IPS-15b (cell line): ENCODE results near the gene PTCD1.

Experiments used
- H3K27me3 ChIP-seq: one replicate; pipeline ENCODE4 v1.6.1; 2013; ENCODE audit warnings: low read length; ENCODE audit not compliant: control insufficient read depth, insufficient read depth
- H3K36me3 ChIP-seq: one replicate; pipeline ENCODE4 v1.6.1; 2013; ENCODE audit warnings: low read length; ENCODE audit not compliant: control insufficient read depth, insufficient read depth
- H3K4me1 ChIP-seq: one replicate; pipeline ENCODE4 v1.6.1; 2013; ENCODE audit warnings: mild to moderate bottlenecking, low read length; ENCODE audit not compliant: control insufficient read depth, insufficient read depth
- H3K4me3 ChIP-seq: one replicate; pipeline ENCODE4 v1.5.1; 2013; ENCODE audit warnings: low read depth, low read length
- H3K9ac ChIP-seq: one replicate; pipeline ENCODE4 v1.6.1; 2013; ENCODE audit warnings: low read depth, mild to moderate bottlenecking, low read length
- H3K9me3 ChIP-seq: one replicate; pipeline ENCODE4 v1.6.1; 2013; ENCODE audit warnings: mild to moderate bottlenecking, low read length; ENCODE audit not compliant: control insufficient read depth, insufficient read depth

Gene PTCD1

GRCh38 chr7:99460651-99461050 is 22.1 kb upstream of the PTCD1 start:
- no peak overlapping the region for H3K4me3 ChIP-seq
- no peaks in the 10 kb centered on the region for H3K27me3 ChIP-seq
- H3K36me3 ChIP-seq, result peaks cover 40% of the 10 kb centered on the region
- no peak overlapping the region for H3K9ac ChIP-seq
- no peaks in the 10 kb centered on the region for H3K9me3 ChIP-seq
- H3K4me1 ChIP-seq, result no peaks in the 10 kb centered on the region

- Histone ChIP-seq H3K4me3 (no peak overlapping the region), H3K9ac (no peak overlapping the region), H3K9me3 (no peaks in the 10 kb centered on the region), H3K4me1 (no peaks in the 10 kb centered on the region), H3K36me3 (peaks cover 55% of the 10 kb centered on the region), H3K27me3 (no peaks in the 10 kb centered on the region)
These were observed 20.5 kb upstream of the PTCD1 start for GRCh38 chr7:99459087-99459486.

- Histone ChIP-seq H3K27me3 (no peaks in the 10 kb centered on the region), H3K9me3 (no peaks in the 10 kb centered on the region), H3K4me1 (no peaks in the 10 kb centered on the region), H3K4me3 (no peak overlapping the region), H3K9ac (no peak overlapping the region), H3K36me3 (peaks cover 67% of the 10 kb centered on the region)
These were observed 19.3 kb upstream of the PTCD1 start for GRCh38 chr7:99457650-99458493.

GRCh38 chr7:99457050-99457649 is 18.6 kb upstream of the PTCD1 start:
- no peaks in the 10 kb centered on the region for H3K4me1 ChIP-seq
- H3K27me3 ChIP-seq, result no peaks in the 10 kb centered on the region
- no peak overlapping the region for H3K9ac ChIP-seq
- H3K4me3 ChIP-seq, result no peak overlapping the region
- no peaks in the 10 kb centered on the region for H3K9me3 ChIP-seq
- peaks cover 74% of the 10 kb centered on the region for H3K36me3 ChIP-seq

- Histone ChIP-seq H3K4me3 (no peak overlapping the region), H3K9me3 (no peaks in the 10 kb centered on the region), H3K4me1 (no peaks in the 10 kb centered on the region), H3K27me3 (no peaks in the 10 kb centered on the region), H3K36me3 (peaks cover 83% of the 10 kb centered on the region), H3K9ac (no peak overlapping the region)
These were observed 17.7 kb upstream of the PTCD1 start for GRCh38 chr7:99456288-99456687.

GRCh38 chr7:99455874-99456273 is 17.3 kb upstream of the PTCD1 start:
- Histone ChIP-seq H3K9ac (no peak overlapping the region), H3K27me3 (no peaks in the 10 kb centered on the region), H3K36me3 (peaks cover 86% of the 10 kb centered on the region), H3K9me3 (no peaks in the 10 kb centered on the region), H3K4me3 (no peak overlapping the region), H3K4me1 (no peaks in the 10 kb centered on the region)

- Histone ChIP-seq H3K4me1 (no peaks in the 10 kb centered on the region), H3K9ac (no peak overlapping the region), H3K9me3 (no peaks in the 10 kb centered on the region), H3K36me3 (peaks cover 88% of the 10 kb centered on the region), H3K27me3 (no peaks in the 10 kb centered on the region), H3K4me3 (no peak overlapping the region)
These were observed 14.5 kb upstream of the PTCD1 start for GRCh38 chr7:99453105-99453504.

GRCh38 chr7:99452541-99452940 is 13.9 kb upstream of the PTCD1 start:
- Histone ChIP-seq H3K9me3 (no peaks in the 10 kb centered on the region), H3K27me3 (no peaks in the 10 kb centered on the region), H3K36me3 (peaks cover 87% of the 10 kb centered on the region), H3K4me3 (no peak overlapping the region), H3K4me1 (no peaks in the 10 kb centered on the region), H3K9ac (no peak overlapping the region)

- Histone ChIP-seq H3K4me3 (no peak overlapping the region), H3K9me3 (no peaks in the 10 kb centered on the region), H3K36me3 (peaks cover 83% of the 10 kb centered on the region), H3K4me1 (no peaks in the 10 kb centered on the region), H3K9ac (no peak overlapping the region), H3K27me3 (no peaks in the 10 kb centered on the region)
These were observed 13.3 kb upstream of the PTCD1 start for GRCh38 chr7:99451936-99452335.

- Histone ChIP-seq H3K9ac (no peak overlapping the region), H3K4me1 (no peaks in the 10 kb centered on the region), H3K36me3 (peaks cover 67% of the 10 kb centered on the region), H3K4me3 (no peak overlapping the region), H3K27me3 (no peaks in the 10 kb centered on the region), H3K9me3 (no peaks in the 10 kb centered on the region)
These were observed 10.7 kb upstream of the PTCD1 start for GRCh38 chr7:99449326-99449725.

- H3K4me3 ChIP-seq, result no peak overlapping the region
- H3K9ac ChIP-seq, result no peak overlapping the region
- no peaks in the 10 kb centered on the region for H3K9me3 ChIP-seq
- H3K4me1 ChIP-seq, result no peaks in the 10 kb centered on the region
- H3K27me3 ChIP-seq, result no peaks in the 10 kb centered on the region
- peaks cover 66% of the 10 kb centered on the region for H3K36me3 ChIP-seq
These were observed 10.3 kb upstream of the PTCD1 start for GRCh38 chr7:99448855-99449254.

GRCh38 chr7:99447943-99448342 is 9.3 kb upstream of the PTCD1 start:
- no peaks in the 10 kb centered on the region for H3K4me1 ChIP-seq
- peaks cover 62% of the 10 kb centered on the region for H3K36me3 ChIP-seq
- H3K4me3 ChIP-seq, result no peak overlapping the region
- no peaks in the 10 kb centered on the region for H3K9me3 ChIP-seq
- no peak overlapping the region for H3K9ac ChIP-seq
- no peaks in the 10 kb centered on the region for H3K27me3 ChIP-seq
